A673 (cell line): ENCODE data around the gene MYL2. TPM values are rescaled to one million over a fixed set of nuclear protein-coding genes. Genes with fewer than 3 reads are reported as not detected.

Experiments
- BruUV-seq: library from RNA; stranded (reverse); fragments of 400-500 nt; replicated peaks from 2 replicates; lab custom pipeline; 2021; lab: Mats Ljungman, UMichigan
- CTCF ChIA-PET: fragments of 300-600 bp; sonication (Branson Sonifier 250); formaldehyde crosslinking; loops from one replicate; lab custom pipeline; 2022; ENCODE audit warnings: antibody characterized with exemption; lab: Charles Lee
- POLR2A ChIA-PET: fragments of 300-600 bp; sonication (Branson Sonifier 250); formaldehyde crosslinking; loops from one replicate; lab custom pipeline; 2022; ENCODE audit warnings: antibody characterized with exemption; ENCODE audit not compliant: low non-redundant PET; lab: Charles Lee
- DNase-seq: peaks from one replicate; pipeline ENCODE4 v3.0.0-alpha.2; 2015; ENCODE audit warnings: low spot score
- H3K27ac ChIP-seq: fragments of 200-600 bp; sonication (generic); 2 replicates; pipeline ENCODE4 v1.5.1; 2016; ENCODE audit warnings: mixed run types, low read depth, mild to moderate bottlenecking, mixed read lengths, antibody characterized with exemption, low read length; ENCODE audit not compliant: poor library complexity, severe bottlenecking
- H3K27me3 ChIP-seq: fragments of 200-600 bp; sonication (generic); replicated peaks from 2 replicates; pipeline ENCODE4 v1.6.1; 2017; ENCODE audit warnings: mixed run types, low read depth, mild to moderate bottlenecking, mixed read lengths, antibody characterized with exemption, low read length; ENCODE audit not compliant: insufficient read depth, poor library complexity
- H3K36me3 ChIP-seq: fragments of 200-600 bp; sonication (generic); 2 replicates; pipeline ENCODE4 v1.6.1; 2016; ENCODE audit warnings: mixed run types, mild to moderate bottlenecking, mixed read lengths, antibody characterized with exemption, low read length; ENCODE audit not compliant: insufficient read depth, poor library complexity, severe bottlenecking
- H3K4me1 ChIP-seq: fragments of 200-600 bp; sonication (generic); 2 replicates; pipeline ENCODE4 v1.6.1; 2017; ENCODE audit warnings: mixed run types, mild to moderate bottlenecking, mixed read lengths, antibody characterized with exemption, low read length; ENCODE audit not compliant: insufficient read depth, poor library complexity, severe bottlenecking
- H3K4me3 ChIP-seq: fragments of 200-600 bp; sonication (generic); 2 replicates; pipeline ENCODE4 v1.5.1; 2016; ENCODE audit warnings: low read depth, mixed run types, mild to moderate bottlenecking, mixed read lengths, low read length; ENCODE audit not compliant: poor library complexity, severe bottlenecking
- H3K9me3 ChIP-seq: fragments of 200-600 bp; sonication (generic); 2 replicates; pipeline ENCODE4 v1.6.1; 2016; ENCODE audit warnings: mixed run types, low read depth, mild to moderate bottlenecking, mixed read lengths, antibody characterized with exemption, low read length; ENCODE audit not compliant: poor library complexity, severe bottlenecking
- EZH2 ChIP-seq: fragments of 200-600 bp; sonication (generic); IDR thresholded peaks from 2 replicates; pipeline ENCODE4 v1.6.1; 2017; ENCODE audit warnings: borderline replicate concordance, low read depth, mild to moderate bottlenecking, mixed read lengths, antibody characterized with exemption, low read length; ENCODE audit not compliant: poor library complexity, severe bottlenecking
- intact Hi-C: fragments of 100-400 bp; cut with micrococcal nuclease; formaldehyde crosslinking; loops from one replicate; pipeline ENCODE4 v1.10.0; 2022; ENCODE audit not compliant: unreplicated experiment
- total RNA-seq: library from RNA; stranded (reverse); gene quantifications from 2 replicates; pipeline ENCODE4 v1.2.3, GENCODE V29; 2021
- TF ChIP-seq, protein P1 (sequence below): fragments of 300-800, 200-600 bp; sonication (generic); conservative IDR thresholded peaks from 2 replicates; pipeline ENCODE4 v1.5.1; 2017; ENCODE audit warnings: low read depth, mild to moderate bottlenecking, antibody characterized with exemption, low read length, moderate library complexity, mixed read lengths

MYL2 gene
- total RNA-seq, 1 experiment from 2014 or later, result not detected

DNA sequence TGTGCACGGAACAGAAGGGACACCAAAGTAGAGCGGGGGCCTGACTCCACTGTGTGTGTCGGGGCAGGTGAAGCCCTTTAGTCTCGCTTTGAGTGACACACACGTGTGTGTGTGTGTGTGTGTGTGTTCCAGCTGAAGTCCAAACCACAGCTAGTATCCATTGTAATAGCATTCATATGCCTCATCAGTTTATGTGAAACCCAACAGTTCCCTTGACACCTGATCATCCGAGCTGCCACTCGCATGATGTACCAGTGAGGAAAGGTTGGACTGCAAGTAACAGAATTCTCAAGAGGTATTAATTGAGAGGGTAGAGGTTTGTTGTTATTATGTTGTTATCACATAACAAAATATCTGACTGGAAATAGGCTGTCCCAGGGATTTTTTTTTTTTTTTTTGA is 57.2 kb downstream of the MYL2 start:
- intact Hi-C loops, result no loop called here
- TF ChIP-seq, protein P1, sequence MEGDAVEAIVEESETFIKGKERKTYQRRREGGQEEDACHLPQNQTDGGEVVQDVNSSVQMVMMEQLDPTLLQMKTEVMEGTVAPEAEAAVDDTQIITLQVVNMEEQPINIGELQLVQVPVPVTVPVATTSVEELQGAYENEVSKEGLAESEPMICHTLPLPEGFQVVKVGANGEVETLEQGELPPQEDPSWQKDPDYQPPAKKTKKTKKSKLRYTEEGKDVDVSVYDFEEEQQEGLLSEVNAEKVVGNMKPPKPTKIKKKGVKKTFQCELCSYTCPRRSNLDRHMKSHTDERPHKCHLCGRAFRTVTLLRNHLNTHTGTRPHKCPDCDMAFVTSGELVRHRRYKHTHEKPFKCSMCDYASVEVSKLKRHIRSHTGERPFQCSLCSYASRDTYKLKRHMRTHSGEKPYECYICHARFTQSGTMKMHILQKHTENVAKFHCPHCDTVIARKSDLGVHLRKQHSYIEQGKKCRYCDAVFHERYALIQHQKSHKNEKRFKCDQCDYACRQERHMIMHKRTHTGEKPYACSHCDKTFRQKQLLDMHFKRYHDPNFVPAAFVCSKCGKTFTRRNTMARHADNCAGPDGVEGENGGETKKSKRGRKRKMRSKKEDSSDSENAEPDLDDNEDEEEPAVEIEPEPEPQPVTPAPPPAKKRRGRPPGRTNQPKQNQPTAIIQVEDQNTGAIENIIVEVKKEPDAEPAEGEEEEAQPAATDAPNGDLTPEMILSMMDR, result no peak
- TF ChIP-seq EZH2, result no peak
- Histone ChIP-seq H3K27me3 (no peaks in the 10 kb centered on the region), H3K4me1 (peaks cover 28% of the 10 kb centered on the region), H3K9me3 (no peaks in the 10 kb centered on the region), H3K27ac (peak overlapping the region; percentile 5), H3K36me3 (no peaks in the 10 kb centered on the region), H3K4me3 (no peak overlapping the region)
- DNase-seq, result no peak
- POLR2A ChIA-PET, result no interaction called here
- BruUV-seq, result no TSS peak
- CTCF ChIA-PET, result interaction anchor here (1.1 kb wide), 1 partner anchor 25 kb away, joined by 4 read pairs; no protein-coding TSS in a partner anchor

DNA sequence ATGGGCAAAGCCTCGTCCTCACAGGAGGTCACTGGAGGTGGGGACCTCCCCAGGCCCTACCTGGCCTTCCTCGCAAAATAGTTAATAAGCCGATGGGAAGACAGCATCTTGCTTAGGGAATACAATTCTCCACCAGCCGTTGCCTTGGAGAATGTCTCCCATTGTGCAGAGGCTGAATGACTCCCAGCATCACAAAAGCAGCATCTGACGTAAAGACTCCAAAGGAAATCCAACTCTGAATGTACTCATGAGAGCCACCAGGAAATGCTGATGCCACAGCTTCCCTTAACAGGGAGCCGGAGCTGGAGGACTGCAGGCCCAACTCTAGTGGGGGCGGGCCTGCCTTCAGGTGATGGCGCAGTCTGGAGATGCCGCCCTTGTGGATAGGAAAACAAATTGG is 58.0 kb downstream of the MYL2 start:
- H3K27me3 ChIP-seq, result no peaks in the 10 kb centered on the region
- no peaks in the 10 kb centered on the region for H3K36me3 ChIP-seq
- no peak for DNase-seq
- intact Hi-C loops, result no loop called here
- no peak overlapping the region for H3K4me3 ChIP-seq
- TF ChIP-seq, protein P1, result no peak
- no peak for TF ChIP-seq EZH2
- BruUV-seq, result no TSS peak
- H3K27ac ChIP-seq, result peak overlapping the region; percentile 92
- no peaks in the 10 kb centered on the region for H3K9me3 ChIP-seq
- peaks cover 28% of the 10 kb centered on the region for H3K4me1 ChIP-seq
- ChIA-PET POLR2A (no interaction called here), CTCF (interaction anchor here (1.1 kb wide), 1 partner anchor 26 kb away, joined by 4 read pairs; no protein-coding TSS in a partner anchor)

DNA sequence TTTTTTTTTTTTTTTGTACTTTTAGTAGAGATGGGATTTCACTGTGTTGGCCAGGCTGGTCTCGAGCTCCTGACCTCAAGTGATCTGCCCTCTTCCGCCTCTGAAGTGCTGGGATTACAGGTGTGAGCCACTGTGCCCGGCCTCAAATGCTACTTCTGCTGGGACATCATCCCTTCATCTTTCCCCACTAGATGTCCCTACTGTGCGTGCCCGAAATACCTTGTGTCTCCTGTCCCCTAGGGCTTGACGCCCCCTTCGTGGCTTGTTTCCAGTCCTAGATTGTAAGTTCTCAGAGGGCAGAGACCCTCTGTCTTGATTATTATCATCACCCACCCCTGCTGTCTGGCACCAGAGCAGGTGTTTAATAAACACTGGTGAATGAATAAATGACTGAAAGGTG is 58.6 kb downstream of the MYL2 start:
- POLR2A ChIA-PET, result no interaction called here
- Histone ChIP-seq H3K27ac (peak overlapping the region; percentile 92), H3K36me3 (no peaks in the 10 kb centered on the region), H3K4me3 (no peak overlapping the region), H3K9me3 (no peaks in the 10 kb centered on the region), H3K27me3 (no peaks in the 10 kb centered on the region), H3K4me1 (peaks cover 29% of the 10 kb centered on the region)
- DNase-seq, result no peak
- TF ChIP-seq, protein P1, result no peak; the same call in 1 of the 2 replicates
- TF ChIP-seq EZH2, result no peak
- CTCF ChIA-PET, result interaction anchor here (1.1 kb wide), 1 partner anchor 26 kb away, joined by 4 read pairs; no protein-coding TSS in a partner anchor
- BruUV-seq, result no TSS peak
- intact Hi-C loops, result no loop called here

Other genes starting within 250 kb of the MYL2 start
- 1.0 and 1.1 TPM in 2 replicates for gene HVCN1, start 231.5 kb downstream of the MYL2 start, total RNA-seq
- gene PPP1CC, start 177.7 kb downstream of the MYL2 start, total RNA-seq, result 268 and 274 TPM in 2 replicates
- 0.24 TPM in 1 of 2 replicates, not detected in the other for gene CCDC63, start 73.6 kb downstream of the MYL2 start, total RNA-seq
- 3.4 and 3.8 TPM in 2 replicates for gene CUX2, start 113.6 kb upstream of the MYL2 start, total RNA-seq